NOMO-1 treated with dmso at 0.1 percent for 144 hours (cell line): ENCODE data around the gene PLPP6.

Experiments
- DNase-seq: peaks from one replicate; lab custom pipeline; 2025; ENCODE audit not compliant: unreplicated experiment; lab: John Stamatoyannopoulos, UW

PLPP6 gene

DNA sequence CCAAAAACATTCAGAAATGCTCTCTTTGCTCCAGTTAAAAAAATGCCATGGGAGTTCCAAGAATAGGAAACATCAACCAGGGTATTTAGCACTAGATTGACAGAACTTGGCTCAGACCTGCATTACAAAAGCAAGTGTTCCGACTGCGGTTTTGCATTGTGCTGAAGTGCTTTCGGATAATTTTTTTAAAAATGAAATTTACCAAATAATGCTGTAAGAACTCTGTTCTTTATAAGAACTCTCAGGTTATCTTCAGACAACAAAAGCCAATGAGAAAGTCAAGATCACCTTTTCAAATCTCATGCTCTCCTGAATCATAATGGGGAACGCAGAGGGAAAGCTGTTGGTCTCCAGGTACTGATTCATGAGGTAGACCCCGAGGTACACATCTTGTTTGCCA is 483 bp upstream of the PLPP6 start:
- DNase-seq, result no peak

DNA sequence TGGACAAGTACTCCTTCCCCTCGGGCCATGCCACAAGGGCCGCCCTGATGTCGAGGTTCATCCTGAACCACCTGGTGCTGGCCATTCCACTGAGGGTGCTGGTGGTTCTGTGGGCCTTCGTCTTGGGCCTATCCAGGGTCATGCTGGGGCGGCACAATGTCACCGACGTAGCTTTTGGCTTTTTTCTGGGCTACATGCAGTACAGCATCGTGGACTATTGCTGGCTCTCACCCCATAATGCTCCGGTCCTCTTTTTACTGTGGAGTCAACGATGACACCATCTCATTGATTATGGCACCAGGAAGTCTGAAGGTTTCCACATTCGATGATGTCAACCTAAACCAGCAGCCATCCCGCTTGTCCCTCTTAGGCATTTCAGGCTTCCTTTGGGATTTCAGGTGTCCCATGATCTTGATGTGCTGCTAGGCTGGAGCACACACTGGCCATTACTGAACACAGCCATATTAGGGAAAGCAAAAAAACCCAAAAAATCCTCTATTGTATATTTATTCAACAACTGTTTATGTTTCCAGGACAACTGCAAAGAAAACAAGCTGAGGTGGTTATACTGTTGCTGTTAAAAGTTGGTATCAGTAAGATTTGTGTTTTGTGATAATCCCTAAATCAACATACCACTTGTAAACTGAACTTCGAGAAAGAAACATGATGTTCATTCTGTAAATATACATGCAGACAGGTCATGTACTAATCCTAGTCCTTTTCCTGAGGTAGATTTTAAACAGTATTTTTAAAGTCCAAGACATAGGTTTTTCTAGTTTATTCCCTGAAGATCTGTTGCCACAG is 1.1 kb downstream of the PLPP6 start:
- no peak for DNase-seq

DNA sequence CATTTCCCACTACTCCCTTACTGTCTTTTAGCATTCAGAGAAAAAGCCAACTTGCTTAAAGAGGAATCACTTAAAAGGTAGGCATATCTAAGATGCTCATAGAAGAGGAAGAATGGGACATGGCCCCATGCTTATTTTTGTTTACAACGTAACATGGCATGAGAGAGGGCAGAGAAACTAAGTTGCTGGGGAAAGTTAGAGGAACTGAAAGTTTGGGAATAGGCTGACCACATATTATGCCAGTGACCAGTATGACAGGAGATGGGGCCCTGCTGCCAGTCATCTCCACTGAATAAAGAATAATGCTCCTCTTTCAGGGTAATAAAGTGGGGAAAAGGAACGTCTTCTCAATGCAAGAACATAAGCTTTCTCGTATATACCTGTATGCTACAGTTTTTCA is 1.9 kb downstream of the PLPP6 start:
- DNase-seq, result no peak

DNA sequence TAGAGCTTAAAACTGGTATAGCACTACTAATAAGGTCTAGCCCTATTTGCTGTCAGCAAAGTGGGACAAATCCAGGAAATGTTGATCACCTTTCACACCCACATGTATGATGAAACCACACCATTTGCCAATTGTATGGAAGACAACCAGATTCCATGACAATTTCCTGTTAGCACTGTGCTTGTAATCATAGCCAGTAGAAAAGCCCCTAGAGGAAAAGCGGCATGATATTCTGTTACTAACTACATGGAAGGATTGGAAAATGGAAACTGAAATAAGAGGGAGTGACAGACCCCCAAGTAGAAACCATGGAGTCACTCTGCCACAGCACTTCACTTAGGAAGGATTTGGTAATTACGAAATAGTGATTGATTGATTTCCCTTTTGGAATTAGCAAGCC is 3.3 kb downstream of the PLPP6 start:
- DNase-seq, result no peak

DNA sequence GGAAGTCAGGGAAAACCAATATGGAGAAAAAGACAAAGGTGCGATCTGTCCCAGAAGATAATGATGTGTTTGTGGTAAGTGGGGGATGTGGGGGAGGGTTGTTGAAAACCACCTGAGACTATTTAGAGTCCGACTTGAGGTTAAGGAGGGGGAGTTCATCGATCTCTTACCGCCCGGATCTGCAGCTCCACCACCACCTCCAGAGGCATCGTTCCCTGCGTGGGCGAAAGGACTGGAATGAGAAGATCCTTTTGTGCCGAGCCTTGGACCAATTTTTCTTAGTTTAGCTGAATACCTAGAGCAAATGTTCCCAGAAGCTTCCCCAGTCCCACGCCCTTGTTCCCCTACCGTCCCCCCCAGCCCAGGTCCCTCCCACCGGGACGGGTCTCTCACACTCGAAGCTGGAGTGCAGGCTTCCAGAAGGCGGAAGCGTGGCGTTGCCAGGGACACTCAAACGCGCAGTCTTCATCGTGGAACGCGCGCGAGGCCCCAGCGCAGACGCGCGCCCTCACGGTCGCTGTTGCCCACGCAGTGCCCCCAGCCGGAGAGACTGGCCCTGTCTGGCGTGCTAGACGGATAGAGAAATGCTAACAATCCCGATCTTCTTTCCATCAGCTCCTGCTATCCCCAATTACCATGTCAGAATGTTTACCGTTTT is 4.1 kb downstream of the PLPP6 start, which contains the start of gene SPATA6L:
Gene SPATA6L, minus strand, starts transcription at position 439 of the 658 bp plus-strand sequence. Its CDS starts 230 bp downstream, at position 209.
- DNase-seq, result no peak

DNA sequence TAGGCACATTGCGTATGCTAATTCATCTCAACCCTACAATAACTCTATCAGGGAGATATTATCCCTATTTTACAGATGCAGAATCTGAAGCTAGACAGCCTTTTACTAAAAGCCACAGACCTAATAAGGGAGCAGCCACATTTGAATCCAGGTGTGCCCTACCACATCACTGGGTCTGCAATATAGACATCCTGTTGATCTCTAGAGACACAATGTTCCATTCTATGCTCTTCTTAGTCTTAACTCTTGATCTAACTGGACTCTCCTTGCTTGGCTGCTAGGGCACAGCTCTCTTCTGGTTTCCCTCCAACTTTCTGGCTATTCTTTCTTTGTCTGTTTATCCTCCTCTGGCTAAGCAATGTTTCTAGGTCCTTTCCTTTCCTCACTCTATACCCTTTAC is 5.6 kb downstream of the PLPP6 start:
- no peak for DNase-seq

DNA sequence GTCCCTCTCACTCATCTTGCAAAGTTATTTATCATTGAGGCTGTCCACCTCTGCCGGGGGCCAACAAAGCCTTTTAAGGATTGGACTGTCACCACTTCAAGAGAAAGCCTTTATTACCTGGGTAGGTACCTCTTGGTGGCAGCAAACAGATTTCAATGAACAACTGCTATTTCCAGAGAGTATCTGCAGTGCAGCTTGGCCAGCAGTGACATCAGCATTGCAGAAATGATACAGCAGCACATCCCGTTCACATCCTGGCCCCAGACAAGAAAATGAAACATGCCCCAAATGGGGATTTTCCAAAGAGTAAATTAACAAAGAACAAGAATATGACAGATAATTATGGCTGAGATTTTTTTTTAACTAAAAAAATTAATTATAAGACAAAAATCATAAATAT is 6.5 kb downstream of the PLPP6 start:
- DNase-seq, result no peak

DNA sequence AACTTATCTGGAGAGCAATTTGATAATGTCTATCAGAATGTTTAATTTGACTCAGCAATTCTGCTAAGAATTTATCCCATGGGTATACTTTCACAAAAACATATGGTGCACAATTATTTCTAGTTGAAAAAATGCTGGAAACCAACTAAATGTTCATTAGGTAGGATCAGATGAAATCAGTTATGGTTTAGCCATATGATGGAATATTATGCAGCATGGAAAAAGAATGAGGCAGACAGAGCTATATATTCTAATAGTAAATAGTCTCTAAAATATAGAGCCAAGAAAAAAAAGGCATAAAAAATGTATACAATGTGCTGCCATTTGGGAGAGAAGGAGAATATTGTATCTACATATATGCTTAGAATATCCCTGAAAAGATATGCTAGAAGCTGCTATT is 7.8 kb downstream of the PLPP6 start:
- DNase-seq, result no peak

DNA sequence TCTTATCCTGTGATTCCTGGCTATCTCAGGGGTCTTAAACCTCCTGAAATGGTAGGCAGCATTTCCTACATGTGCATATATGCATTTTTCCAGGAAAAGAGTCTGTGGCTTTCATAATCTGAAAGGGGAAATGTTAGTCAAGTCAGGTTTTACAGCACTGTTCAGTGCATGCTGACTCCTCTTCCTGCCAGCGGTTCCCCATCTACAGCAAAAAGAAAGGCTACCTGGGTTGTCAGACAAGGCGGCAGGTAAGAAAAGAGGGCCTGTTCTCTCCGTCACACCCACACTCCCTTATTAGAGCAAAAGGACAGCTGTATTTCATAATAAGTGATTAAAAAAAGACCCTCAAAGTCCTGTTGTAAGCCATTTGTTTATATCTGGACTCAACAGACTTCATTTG is 8.5 kb downstream of the PLPP6 start:
- no peak for DNase-seq

DNA sequence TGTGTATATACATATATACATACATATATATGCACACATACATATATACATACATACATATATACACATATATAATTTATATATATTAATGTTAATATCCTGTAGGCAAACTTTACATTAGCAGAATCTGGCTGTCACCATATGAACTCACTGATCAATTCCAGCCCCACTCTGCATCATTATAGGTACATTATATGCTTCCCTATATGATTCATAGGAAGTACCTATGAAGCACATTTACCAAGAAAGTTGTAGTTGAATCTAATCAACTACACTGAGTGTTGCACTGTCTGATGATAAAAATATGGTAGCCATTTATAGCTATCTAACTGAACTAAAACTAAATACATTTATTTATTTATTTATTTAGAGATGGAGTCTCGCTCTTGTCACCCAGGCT is 9.6 kb downstream of the PLPP6 start:
- no peak for DNase-seq

DNA sequence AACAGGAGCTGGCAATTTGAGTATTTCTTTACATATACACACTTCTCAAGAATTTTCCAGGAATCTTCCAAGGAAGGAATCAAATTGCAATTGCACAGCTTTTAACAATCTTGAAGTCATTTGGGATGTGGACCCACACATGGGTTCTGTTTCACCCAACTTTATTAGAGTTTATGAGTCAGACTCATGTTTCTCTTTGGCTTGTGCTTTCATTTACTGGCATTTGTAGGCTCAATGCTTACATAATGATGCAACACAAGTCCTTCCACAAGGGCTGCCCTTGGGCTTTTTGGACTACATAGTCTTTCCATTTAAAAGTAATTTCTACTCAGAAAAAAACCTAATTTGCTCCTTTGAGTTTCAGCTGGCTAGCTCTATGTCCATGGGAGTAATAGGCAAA is 12.7 kb downstream of the PLPP6 start:
- no peak for DNase-seq

DNA sequence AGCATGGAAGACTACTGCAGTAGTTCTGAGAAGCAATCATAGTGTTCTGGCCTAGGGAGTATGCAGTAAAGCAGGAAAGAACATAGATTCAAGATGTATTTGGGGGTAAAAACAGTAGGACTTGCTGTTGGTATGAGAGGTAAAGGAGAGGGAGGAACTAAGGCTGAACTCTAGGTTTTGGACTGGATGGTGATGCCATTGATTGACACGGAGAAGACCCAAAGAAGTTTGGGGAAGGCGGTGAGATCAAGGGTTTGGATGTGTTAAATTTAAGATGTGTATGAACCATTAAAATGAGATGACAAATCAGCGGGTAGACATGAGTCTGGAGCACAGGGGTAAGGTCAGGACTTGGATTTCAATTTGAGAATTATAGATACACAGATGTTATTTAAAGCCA is 15.3 kb downstream of the PLPP6 start:
- DNase-seq, result no peak

DNA sequence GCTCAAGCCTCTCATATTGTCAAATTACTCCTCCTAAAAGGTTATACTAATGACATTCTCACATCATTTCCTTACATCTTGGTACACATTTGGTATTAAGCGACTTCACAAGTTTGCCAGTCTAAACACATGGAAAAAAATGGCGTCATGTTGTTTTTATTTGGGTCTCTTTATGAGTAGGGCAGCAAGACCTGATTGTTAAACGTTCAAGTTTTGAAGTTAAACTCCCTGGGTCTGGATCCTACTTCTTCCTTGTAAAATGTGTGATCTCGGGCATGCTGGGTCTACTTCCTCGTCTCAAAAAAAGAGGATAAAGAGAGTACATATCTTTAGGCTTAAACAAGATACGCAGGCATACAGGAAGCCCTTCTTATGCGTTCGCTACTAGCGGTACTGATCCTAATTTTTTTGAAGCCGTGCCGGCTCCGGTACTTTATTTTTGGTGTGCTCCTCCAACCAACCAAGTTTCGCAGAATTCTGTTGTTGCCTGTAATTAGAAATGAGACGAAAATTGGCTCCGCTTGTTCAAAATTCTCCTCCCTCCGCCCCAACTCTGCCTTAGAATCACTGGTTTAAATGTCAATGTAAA is 16.7 kb downstream of the PLPP6 start:
- no peak for DNase-seq

DNA sequence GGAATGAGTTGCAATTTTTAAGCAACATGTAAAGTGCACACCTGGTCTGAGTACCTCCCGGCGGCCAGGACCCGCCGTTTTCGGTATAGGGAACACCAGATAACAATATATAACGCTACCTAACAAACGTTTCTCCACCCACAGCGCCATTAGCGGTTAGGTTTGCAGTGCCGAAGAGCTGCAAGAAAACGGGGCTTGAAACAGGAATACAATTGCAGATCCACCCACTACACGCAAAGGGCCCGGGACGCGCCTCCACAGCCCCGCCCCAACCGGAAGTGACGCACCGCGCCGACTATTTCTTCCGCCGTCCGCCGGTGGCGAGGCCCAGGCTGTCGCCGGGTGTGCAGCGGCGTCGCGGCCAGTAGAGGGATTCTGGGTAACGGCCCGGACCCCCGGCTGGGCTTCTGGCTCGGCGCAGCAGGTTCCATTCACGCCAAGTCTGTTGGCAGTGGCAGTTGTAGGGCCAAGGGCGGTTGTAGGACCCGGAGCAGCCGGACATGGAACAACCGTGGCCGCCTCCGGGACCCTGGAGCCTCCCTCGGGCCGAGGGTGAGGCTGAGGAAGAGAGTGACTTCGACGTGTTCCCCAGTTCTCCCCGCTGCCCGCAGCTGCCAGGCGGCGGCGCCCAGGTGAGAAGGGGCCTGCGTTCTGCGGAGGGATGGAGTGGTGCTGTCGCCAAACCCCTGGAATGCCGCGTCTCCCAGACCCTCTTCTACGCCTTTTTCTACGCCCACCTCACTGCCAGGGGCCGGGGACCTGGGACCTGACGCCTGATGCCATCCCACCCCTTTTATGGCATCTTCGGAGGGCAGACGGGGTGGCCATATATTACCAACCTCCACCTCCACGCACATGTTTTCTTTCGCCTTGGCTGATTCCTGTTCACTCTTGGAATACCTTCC is 17.4 kb downstream of the PLPP6 start, which contains the start of gene CDC37L1:
Gene CDC37L1, plus strand, starts transcription at position 302 of the 905 bp plus-strand sequence. Its CDS starts 199 bp downstream, at position 501.
- DNase-seq, result peak; percentile 86

DNA sequence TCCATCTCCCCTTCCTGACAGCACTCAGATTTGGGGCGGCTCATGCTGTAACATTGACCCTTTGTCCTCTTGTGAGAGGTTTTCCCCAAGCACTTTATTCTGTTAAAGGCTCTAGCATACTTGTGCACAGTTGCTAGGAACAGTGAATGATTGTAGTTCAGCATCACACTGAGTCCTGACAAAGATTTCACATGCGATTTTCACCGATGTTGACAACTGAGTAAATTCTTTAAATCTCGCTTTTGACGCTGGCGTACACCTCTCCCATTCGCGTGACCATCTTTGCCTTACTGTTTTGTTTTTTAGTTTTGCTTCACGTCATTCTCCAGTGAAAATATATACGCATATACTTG is 18.1 kb downstream of the PLPP6 start:
- DNase-seq, result no peak

DNA sequence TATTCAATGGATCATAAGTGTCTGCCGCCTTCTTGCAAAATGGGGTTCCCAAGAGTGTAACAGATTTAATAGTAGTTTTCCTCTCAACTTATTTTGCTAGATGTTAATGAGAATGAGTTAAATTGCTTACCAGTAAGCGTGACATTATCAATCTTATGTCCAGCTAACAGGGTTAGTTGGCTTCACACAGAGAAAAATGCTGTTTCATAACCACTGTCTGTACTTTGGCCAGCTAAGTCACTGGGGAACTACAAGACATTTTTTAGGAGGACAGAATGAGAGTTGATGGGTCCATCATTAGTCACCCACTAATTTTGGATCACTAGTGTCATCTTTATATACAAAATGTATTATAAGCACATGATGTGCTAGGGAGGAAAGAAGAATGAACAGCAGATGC is 18.7 kb downstream of the PLPP6 start:
- DNase-seq, result no peak

DNA sequence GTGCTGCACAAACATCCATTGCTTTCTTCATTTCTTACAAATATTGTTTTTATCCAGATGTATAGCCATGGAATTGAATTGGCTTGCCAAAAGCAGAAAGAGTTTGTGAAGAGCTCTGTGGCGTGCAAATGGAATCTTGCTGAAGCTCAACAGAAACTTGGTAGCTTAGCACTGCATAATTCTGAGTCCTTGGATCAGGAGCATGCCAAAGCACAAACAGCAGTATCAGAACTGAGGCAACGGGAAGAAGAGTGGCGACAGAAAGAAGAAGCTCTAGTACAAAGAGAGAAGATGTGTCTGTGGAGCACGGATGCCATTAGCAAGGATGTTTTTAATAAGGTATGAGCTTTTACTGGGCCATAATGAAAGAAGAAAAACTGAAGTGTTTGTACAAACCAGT is 22.7 kb downstream of the PLPP6 start:
- no peak for DNase-seq

DNA sequence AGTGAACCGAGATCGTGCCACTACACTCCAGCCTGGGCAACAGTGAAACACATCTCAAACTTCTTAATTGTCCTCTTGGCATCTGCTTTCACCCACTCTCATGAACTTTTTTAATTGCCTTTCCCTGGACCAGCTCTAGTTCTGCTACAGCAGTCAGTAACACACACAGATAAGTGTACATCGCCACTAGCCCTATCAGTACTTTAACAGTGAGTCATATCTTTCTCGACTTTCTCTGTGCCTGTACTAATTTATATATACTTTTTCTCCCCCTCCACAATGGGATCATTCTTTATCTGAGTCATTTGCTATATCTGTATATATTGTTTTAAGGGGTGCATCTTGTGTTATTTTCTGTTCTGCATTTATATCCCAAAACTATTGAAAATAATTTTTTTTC is 24.0 kb downstream of the PLPP6 start:
- no peak for DNase-seq

DNA sequence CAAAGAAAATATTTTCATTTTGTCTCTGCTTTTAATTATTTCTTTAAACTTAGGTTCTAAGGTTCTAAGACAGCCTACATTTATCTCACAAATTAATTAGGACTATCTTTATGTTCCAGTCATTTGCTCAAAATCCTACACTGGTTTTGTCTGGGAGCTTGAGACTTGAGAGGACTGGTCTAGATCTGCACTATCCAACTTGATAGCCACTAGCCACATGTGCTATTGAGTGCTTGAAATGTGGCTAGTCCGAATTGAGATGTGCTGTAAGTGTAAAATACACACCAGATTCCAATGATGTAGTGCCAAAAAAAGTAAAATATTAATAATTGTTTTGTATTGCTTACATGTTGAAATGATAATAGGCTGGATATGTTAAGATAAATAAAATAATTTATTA is 24.5 kb downstream of the PLPP6 start:
- no peak for DNase-seq

DNA sequence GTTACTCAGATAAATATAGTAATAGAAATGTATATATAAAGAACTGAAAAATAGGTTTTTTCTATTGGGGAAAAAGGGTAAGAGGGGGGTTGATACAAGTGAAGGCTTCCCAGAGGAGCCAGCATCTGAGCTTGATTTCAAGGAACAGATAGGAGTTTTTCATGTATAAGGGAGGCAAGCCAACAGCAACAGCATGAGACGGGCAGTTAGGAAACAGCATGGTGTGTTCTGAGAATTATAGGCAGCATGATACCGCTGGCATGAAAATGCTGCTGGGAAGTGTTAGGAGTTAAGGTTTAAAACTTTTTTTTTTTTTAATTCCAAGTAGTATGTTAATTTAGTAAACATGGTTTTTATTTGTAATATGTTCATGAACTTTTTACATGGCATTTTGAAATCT is 26.9 kb downstream of the PLPP6 start:
- no peak for DNase-seq

DNA sequence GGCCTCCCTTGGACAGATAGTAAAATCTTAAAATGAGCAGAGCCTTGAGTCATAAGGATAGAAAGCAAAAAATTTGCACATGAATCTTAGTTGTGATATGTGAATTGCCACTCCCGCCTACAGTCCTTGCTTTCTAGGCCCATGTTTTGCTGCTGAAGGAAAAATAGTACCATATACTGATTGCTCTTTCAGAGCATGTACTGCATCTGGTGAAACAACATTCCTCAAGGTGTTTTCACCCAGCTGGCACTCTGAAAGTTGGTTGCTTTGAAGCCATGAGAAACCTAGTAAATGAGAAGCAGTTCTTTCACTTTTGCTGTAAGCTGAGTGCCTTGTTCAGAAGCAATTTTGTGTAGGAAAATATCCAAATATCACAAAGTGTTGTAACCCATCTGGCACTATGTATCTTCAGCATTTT is 27.6 kb downstream of the PLPP6 start:
- no peak for DNase-seq
